GM18517 (cell line): ENCODE measurements around the gene RFWD3.
"Not testable (repeated sequence)": the region's sequence is repeated elsewhere in the genome, so short reads cannot be mapped to it uniquely, and the experiment has no call there.

ENCODE experiments used
- ATAC-seq: cut with Tn5 transposase; IDR thresholded peaks from one replicate; pipeline ENCODE4 v1.9.1; 2021; ENCODE audit warnings: mild to moderate bottlenecking, moderate library complexity; ENCODE audit not compliant: unreplicated experiment

The RFWD3 gene

DNA sequence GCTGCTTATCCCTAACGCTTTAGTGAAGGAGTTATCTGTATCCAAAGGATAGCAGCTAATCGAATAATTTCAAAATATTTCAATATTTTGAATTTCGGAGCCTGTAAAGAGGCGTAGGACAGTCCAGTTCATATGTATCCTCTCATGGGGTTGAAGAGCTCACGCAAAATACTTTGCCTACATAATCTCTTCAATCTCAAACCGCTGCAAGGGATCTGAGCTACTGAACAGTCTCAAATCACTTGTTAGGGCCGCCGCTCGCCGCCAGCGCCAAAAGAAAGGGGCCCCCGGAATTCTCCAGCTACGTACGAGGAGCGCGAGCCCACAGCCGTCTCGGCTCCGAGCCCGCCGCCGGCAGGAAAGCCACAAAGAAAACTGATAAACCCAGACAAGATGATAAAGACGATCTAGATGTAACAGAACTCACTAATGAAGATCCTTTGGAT, 601 bp upstream of the RFWD3 start:
- no peak for ATAC-seq

DNA sequence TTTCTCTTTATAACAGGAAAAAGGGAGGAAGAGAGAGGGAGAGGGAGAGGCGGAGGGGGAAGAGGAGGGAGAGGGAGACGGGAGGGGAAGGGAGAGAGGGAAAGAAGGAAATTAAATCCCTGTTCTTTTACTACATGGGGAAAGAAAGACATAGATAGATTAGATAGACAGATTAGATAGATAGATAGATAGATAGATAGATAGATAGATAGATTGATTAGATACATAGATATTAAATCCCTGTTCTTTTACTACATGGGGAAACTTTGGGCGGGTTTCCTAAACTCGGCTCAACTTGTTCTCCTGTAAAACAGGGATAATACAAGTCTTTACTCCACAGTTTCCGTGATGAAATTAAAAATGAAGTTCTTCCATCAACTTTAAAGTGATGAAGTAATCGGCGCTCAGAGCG, 661 bp downstream of the RFWD3 start:
- no peak for ATAC-seq

- ATAC-seq, result no peak
Observed at GRCh38 chr16:74661064-74661463, 5.6 kb downstream of the RFWD3 start.

GRCh38 chr16:74660383-74660782, 6.3 kb downstream of the RFWD3 start:
- ATAC-seq, result no peak

DNA sequence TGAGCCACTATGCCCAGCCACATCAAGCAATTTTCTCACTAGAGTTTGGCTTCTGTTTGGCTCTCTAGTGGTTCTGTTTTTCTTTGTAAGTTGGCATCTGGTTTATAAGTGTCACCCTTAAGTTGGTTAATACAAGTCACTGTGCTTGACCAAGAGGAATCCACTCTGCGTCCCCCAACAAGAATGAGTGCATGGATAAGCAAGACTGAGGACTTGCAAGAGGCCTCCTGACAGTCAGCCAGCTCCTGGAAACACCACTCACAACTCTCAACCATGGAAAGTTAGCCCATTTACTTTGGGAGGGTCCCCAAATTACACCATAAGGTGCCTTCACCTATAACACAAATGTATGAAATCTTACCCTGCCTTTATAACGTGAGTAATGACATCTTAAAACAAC, 7.6 kb downstream of the RFWD3 start:
- ATAC-seq, result no peak

DNA sequence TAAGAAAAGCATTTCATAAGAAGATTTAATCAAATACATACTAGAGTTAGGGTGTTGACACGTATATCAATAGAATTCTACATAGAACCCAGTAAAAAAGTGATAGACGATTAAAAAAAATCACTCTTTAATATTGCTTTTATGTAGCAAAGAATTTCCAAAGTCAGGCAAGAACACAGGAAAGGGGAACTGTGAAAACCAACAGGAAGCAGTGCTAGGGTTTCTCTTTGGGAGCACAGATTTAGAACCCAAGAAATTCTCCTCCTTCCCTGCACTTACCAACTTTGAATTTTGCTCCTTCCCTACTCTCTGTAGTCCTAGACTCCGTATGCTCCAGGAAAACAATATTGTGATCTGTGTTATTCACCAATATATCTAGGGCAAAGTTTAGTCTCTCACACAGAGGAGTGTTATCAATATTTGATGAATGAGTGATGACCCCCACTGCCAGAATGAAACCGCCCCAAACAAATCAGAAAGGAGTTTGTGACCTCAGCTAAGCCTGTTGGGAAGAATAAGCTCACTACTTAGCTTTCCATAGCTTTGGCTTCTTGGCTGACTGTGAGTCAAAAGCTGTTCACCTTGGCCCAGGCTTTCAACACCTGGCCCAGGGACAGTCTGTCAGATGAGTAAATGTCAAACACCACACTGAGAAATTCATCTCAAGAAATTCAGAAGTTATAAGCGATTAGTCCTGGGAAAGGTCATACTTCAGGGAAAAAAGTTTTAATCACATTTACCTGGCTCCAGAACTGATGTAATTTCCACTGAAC, 8.6 kb downstream of the RFWD3 start:
- no peak for ATAC-seq

DNA sequence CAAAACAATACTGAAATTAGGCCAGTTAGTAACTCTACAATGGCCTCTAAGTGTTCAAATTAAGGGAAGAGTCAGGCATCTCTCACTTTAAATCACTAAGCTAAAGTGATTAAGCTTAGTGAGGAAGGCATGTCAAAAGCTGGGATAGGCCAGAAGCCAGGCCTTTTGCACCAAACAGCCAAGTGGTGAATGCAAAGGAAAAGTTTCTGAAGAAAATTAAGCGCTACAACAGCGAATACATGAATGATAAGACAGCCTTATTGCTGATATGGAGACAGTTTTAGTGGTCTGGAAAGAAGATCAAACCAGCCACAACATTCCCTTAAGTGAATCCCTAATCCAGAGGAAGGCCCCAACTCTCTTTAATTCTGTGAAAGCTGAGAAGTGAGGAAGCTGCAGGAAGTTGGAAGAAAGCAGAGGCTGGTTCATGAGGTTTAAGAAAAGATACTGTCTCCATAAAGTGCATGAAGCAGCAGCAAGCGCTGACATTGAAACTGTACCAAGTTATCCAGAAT, 12.1 kb downstream of the RFWD3 start:
- no peak for ATAC-seq

GRCh38 chr16:74652883-74653282, 13.8 kb downstream of the RFWD3 start:
- not testable (repeated sequence) for ATAC-seq

- no peak for ATAC-seq
Observed at GRCh38 chr16:74652249-74652648, 14.4 kb downstream of the RFWD3 start.

GRCh38 chr16:74651841-74652240, 14.8 kb downstream of the RFWD3 start:
- ATAC-seq, result no peak

DNA sequence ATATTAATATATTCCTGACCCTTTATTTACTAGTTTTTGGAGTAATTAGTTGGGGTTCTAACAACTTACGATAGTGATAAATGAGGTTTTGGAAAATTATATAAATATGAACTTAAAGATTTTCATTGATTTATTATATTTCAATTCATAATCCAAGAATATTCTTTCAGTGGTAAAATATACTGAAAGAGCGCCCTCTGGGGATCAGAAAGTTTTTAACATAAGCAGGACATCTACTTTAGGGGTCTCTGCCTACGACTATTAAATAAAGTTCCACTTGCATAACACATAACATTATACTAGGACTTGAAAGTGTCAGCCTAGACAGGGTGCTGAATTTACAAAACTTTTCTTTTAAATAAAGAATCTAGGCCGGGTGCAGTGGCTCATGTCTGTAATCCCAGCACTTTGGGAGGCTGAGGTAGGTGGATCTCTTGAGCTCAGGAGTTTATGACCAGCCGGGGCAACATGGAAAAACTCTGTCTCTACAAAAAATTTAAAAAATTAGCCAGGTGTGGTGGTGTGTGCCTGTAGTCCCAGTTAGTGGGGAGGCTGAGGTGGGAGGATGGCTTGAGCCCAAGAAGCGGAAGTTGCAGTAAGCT, 15.6 kb downstream of the RFWD3 start:
- ATAC-seq, result no peak

DNA sequence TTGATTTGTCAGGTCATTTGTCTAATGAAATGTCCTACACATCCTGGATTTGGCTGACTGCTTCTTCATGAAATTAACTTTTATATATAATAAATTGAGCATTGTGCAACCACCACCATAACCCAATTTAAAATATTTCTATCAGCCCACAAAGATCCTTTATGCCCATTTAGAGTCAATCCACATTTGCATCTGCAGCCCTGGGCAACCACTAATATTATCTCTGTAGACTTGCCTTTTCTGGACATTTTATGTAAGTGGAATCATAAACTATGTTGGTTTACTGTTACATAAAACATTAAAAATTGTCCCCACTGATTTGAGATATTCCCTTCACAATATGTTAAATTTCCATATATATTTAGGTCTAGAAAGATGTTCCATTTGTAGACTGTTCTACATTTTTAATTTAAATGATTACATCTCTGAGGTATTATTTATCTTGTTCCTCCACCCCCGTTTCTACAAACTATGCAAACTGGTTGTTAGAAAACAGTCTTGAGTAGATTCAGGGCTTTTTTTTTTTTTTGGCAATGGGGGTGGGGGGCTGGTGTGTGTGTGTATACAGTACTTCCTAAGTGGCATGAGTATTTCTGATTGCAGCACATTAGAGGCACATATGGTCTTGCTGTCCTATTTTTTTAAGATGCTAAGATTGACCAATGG, 16.7 kb downstream of the RFWD3 start:
- no peak for ATAC-seq

- no peak for ATAC-seq
Observed at GRCh38 chr16:74641969-74642368, 24.7 kb downstream of the RFWD3 start.

GRCh38 chr16:74637742-74638453, 28.8 kb downstream of the RFWD3 start:
- no peak for ATAC-seq

DNA sequence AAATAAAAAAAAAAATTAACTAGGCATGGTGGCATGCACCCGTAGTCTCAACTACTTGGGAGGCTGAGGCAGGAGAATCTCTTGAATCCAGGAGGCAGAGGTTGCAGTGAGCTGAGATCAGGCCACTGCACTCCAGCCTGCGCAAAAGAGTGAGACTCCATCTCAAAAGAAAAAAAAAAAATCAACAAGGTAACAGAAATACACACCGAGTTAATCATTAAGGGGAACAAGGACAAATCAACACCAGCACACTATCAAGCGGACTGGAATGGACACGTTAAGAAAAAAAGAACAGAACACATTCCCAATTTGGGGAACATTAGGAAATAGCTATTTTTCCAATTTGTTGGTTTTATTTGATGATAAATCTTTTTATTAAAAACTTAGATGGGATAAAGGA, 31.4 kb downstream of the RFWD3 start:
- no peak for ATAC-seq

- ATAC-seq, result no peak
Observed at GRCh38 chr16:74633686-74634085, 33.0 kb downstream of the RFWD3 start.

GRCh38 chr16:74627506-74628220, 39.0 kb downstream of the RFWD3 start:
- no peak for ATAC-seq

DNA sequence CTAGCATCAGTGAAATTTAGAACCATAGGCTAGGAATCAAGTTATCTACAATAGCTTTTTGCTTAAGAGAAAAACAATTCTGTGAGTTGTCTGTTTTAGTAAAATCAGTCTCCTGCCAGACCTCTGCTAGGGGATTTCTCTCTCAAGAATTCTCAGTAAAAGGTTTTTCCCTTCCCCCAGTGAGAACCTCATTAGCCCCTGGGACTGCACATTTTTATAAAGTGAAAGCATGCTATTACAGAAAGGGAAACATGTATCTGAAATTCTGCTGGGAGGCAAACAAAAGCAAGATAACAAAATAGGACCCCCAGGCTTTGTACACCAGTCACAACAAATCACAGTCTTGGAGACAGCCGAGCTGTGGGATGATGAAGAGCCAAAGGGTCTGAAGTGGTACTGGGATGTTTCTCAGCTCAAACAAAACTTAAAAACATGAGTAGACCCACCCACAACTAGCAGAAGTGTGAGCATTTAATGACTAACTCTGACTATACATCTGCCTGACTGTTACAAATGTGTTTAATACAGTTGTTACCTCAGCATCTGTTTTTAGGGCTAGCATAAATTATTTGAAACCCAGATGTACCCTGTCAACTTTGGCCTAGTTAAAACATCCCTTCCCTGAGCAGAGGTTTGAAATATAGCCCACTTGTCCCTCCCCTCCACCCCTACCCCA, 39.8 kb downstream of the RFWD3 start:
- no peak for ATAC-seq

GRCh38 chr16:74625500-74626350, 41.0 kb downstream of the RFWD3 start:
- no peak for ATAC-seq
